GM19328 (cell line): ENCODE data around the gene MARK3.

Experiments
- ATAC-seq: cut with Tn5 transposase; IDR thresholded peaks from one replicate; pipeline ENCODE4 v1.9.1; 2021; ENCODE audit warnings: mild to moderate bottlenecking, moderate library complexity; ENCODE audit not compliant: unreplicated experiment

Gene MARK3

GRCh38 chr14:103533137-103533998 lies 148.2 kb downstream of the MARK3 start:
- no peak for ATAC-seq

- ATAC-seq, result no peak
Observed at GRCh38 chr14:103533999-103534575, 148.9 kb downstream of the MARK3 start.

GRCh38 chr14:103534576-103535061 lies 149.4 kb downstream of the MARK3 start:
- ATAC-seq, result no peak

DNA sequence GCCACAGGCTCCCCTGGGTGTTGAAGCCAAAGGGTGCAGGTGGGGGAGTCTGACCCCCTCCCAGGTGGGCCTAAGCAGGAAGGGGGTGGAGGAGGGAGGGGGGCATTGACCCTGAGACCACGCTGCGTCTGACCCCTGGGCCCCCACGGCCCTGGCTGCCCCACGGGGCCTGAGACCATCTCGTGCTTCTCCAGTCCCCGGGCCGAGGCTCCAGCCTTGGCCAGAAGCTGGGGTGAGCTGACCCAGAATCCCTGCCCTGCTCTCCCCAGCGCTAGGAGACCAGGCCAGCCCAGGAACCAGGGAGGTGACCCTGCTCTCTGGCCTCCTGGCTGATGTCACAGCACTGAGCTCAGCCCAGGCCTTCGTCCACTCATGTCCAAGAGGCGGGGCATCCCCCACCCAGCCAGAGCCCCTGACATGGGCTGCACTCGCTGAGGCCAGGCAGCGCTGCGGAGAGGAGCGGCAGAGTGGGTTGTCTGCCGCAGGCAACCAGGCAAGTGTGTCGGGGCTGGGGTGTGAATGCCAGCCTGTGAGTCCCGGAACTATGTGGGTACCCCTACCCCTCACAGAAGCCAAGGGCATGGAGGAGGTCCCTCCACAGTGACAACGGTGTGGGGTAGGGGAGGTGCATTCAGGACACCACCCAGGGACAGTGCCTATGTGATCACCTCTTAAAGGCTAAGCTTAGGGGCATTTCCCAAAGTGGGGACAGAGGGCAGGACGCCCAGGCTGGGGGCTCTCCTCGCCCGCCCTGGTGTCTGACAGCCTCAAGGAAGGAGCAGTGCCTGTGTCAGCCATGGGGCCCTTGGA lies 150.1 kb downstream of the MARK3 start:
- no peak for ATAC-seq

GRCh38 chr14:103535891-103536565 lies 150.8 kb downstream of the MARK3 start:
- no peak for ATAC-seq

DNA sequence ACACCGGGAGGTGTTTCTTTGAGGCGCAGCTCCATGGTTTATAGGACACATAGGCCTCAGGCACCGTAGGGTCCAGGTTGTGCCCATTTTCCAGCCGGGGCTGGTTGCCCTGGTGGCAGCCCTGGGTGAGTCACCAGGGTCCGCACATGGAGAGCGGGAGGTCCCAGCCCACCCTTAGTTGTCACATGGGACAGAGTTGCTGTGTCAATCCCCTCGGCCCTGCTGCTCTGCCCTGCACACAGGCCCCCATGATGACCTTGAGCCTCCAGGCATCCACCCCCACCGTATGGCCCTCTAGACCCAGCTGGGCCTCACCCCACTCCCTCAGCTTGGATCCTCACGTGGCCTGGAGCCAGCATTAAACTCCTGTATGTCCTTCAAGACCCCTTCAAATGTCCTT lies 151.5 kb downstream of the MARK3 start:
- no peak for ATAC-seq

GRCh38 chr14:103537175-103537990 lies 152.2 kb downstream of the MARK3 start:
- no peak for ATAC-seq

- no peak for ATAC-seq
Observed at GRCh38 chr14:103538291-103539055, 153.3 kb downstream of the MARK3 start.

- ATAC-seq, result no peak
Observed at GRCh38 chr14:103539056-103539825, 154.0 kb downstream of the MARK3 start.

DNA sequence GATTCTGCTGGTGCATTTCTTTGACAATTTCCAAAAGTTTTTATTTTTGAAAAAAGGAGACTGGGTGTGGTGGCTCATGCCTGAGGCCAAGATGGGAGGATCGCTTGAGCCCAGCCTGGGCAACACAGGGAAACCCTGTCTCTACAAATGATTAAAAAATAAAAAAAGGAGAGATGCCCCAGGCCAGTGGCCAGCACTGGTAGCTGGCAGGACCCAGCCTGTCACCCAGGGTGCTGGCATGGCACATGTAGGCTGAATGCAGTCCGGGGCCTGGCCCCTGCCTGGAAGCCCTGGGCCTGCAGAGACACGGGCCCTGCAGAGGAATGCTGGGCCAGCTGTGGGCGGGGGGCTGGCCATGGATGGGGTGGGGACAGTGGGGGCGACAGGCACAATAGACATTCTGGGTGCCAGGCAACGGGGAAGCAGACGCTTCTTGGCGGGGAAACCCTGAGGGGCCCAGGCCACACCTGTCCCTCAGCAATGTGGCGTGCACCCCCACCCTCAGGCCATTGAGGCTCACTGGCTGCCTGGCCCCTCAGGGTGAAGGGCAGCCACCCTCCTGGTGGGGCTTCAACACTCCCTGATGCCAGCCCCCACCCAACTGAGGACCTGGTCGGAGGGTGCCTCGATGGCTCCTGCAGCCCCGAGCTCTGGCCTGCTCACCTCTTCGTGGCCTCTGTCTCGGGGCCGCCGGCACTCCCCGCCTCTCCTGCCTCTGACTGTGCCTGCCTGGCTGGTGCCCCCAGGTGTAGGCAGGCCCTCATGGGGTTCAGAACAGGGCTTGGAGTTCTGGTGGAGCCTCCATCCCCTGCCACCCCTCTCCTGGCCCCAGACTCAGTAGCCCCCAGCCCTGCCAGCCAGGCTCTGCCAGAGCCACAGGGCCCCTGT lies 155.8 kb downstream of the MARK3 start:
- ATAC-seq, result no peak

GRCh38 chr14:103541709-103542604 lies 156.7 kb downstream of the MARK3 start:
- no peak for ATAC-seq

GRCh38 chr14:103542605-103543088 lies 157.4 kb downstream of the MARK3 start:
- no peak for ATAC-seq

GRCh38 chr14:103543140-103543539 lies 157.9 kb downstream of the MARK3 start:
- no peak for ATAC-seq

GRCh38 chr14:103543721-103544387 lies 158.6 kb downstream of the MARK3 start:
- no peak for ATAC-seq

GRCh38 chr14:103544388-103545218 lies 159.4 kb downstream of the MARK3 start:
- no peak for ATAC-seq
